Esophagus muscularis mucosa (tissue), 4 donors: ENCODE results near the gene SLC24A3.

Experiments used
- EP300 ChIP-seq: sonication (generic); formaldehyde crosslinking; IDR thresholded peaks from one replicate; pipeline ENCODE4 v1.6.1; 2017; ENCODE audit warnings: antibody characterized with exemption
- POLR2A ChIP-seq: fragments of 450-650 bp; IDR thresholded peaks from one replicate; pipeline ENCODE4 v1.6.1; 2017; ENCODE audit warnings: antibody characterized with exemption, moderate library complexity, mild to moderate bottlenecking, low read depth
- TF ChIP-seq, protein P1 (sequence below), 3 experiments: fragments of 200-600 bp in 2 of 3; fragments of 450-650 bp in 1 of 3; sonication (generic) in 2 of 3; IDR thresholded peaks; one replicate each; pipeline ENCODE4 v1.5.1; 2017 to 2019; ENCODE audit warnings: antibody characterized with exemption in 3 of 3, mild to moderate bottlenecking in 2 of 3, moderate library complexity in 1 of 3

DNA sequence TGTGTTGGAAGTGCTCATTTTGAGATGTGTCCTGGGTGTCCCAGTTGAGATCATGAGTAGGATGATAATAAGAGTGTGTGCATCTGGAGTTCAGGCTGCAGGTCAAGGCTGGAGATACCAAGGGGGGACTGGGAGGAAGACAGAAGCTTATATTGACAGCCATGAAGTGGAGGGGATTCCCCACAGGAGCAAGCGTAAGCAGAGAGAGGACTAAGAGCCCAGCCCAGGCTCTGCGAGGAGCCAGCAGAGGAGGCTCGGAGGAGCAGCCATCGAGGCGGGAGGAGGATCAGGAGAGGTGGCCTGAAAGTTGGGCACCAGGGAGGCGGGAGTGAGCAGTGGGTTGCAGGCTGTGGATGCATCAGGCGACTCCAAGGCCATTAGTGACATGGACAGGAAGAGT, 116.2 kb downstream of the SLC24A3 start:
- TF ChIP-seq, protein P1, sequence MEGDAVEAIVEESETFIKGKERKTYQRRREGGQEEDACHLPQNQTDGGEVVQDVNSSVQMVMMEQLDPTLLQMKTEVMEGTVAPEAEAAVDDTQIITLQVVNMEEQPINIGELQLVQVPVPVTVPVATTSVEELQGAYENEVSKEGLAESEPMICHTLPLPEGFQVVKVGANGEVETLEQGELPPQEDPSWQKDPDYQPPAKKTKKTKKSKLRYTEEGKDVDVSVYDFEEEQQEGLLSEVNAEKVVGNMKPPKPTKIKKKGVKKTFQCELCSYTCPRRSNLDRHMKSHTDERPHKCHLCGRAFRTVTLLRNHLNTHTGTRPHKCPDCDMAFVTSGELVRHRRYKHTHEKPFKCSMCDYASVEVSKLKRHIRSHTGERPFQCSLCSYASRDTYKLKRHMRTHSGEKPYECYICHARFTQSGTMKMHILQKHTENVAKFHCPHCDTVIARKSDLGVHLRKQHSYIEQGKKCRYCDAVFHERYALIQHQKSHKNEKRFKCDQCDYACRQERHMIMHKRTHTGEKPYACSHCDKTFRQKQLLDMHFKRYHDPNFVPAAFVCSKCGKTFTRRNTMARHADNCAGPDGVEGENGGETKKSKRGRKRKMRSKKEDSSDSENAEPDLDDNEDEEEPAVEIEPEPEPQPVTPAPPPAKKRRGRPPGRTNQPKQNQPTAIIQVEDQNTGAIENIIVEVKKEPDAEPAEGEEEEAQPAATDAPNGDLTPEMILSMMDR (IDR thresholded peaks at IDR 0.05): no peak
- TF ChIP-seq POLR2A (no peak), EP300 (no peak)
